Liver (tissue), 9 donors: Measurements from ENCODE around the gene STAMBPL1. TPM values are rescaled to one million over a fixed set of nuclear protein-coding genes. Genes with fewer than 3 reads are reported as not detected.

Source experiments
- DNase-seq: peaks from one replicate; pipeline ENCODE4 v3.0.0-alpha.2; 2017; ENCODE audit warnings: low spot score
- H3K27ac ChIP-seq, 2 donors: one replicate each; pipeline ENCODE4 v1.7.0; 2013; ENCODE audit warnings: inconsistent platforms in 2 of 2, low read length in 2 of 2, control low read depth in 1 of 2, low read depth in 1 of 2, mild to moderate bottlenecking in 1 of 2
- H3K27me3 ChIP-seq, 4 donors: one replicate each; pipeline versions ENCODE4 v1.6.1 to v1.7.0; 2013; ENCODE audit warnings: low read length in 3 of 4, inconsistent platforms in 1 of 4, mild to moderate bottlenecking in 1 of 4, moderate library complexity in 1 of 4; ENCODE audit not compliant: control insufficient read depth in 4 of 4, insufficient read depth in 4 of 4
- H3K36me3 ChIP-seq, 4 donors: one replicate each; pipeline versions ENCODE4 v1.6.1 to v1.7.0; 2013; ENCODE audit warnings: low read length in 3 of 4, mild to moderate bottlenecking in 3 of 4, low read depth in 1 of 4, moderate library complexity in 1 of 4; ENCODE audit not compliant: control insufficient read depth in 4 of 4, insufficient read depth in 3 of 4
- H3K4me1 ChIP-seq, 4 donors: one replicate each; pipeline versions ENCODE4 v1.6.1 to v1.7.0; 2013; ENCODE audit warnings: low read length in 3 of 4, mild to moderate bottlenecking in 3 of 4, moderate library complexity in 1 of 4; ENCODE audit not compliant: control insufficient read depth in 4 of 4, insufficient read depth in 4 of 4
- H3K4me3 ChIP-seq, 3 donors: one replicate each; pipeline versions ENCODE4 v1.6.1 to v1.7.0; 2013; ENCODE audit warnings: low read length in 3 of 3, control low read depth in 1 of 3, low read depth in 1 of 3, mild to moderate bottlenecking in 1 of 3
- H3K9ac ChIP-seq, 2 donors: one replicate each; pipeline ENCODE4 v1.7.0; 2013; ENCODE audit warnings: low read length in 2 of 2, mild to moderate bottlenecking in 2 of 2, moderate library complexity in 2 of 2, control low read depth in 1 of 2, low read depth in 1 of 2
- H3K9me3 ChIP-seq, 4 donors: one replicate each; pipeline versions ENCODE4 v1.6.1 to v1.7.0; 2013; ENCODE audit warnings: low read length in 3 of 4; ENCODE audit not compliant: control insufficient read depth in 4 of 4
- EGR1 ChIP-seq, 2 donors: IDR thresholded peaks; 2 replicates each; pipeline ENCODE4 v1.6.1; 2016 to 2018; ENCODE audit warnings: antibody characterized with exemption in 2 of 2, low read depth in 2 of 2
- FOXA1 ChIP-seq: IDR thresholded peaks from 2 replicates; pipeline ENCODE4 v1.6.1; 2016; ENCODE audit warnings: antibody characterized with exemption
- FOXA2 ChIP-seq: IDR thresholded peaks from 2 replicates; pipeline ENCODE4 v1.6.1; 2016; ENCODE audit warnings: antibody characterized with exemption
- GABPA ChIP-seq, 2 donors: IDR thresholded peaks in 1 of 2; conservative IDR thresholded peaks in 1 of 2; 2 replicates each; pipeline ENCODE4 v1.6.1; 2016; ENCODE audit warnings: antibody characterized with exemption in 2 of 2, mild to moderate bottlenecking in 1 of 2, moderate library complexity in 1 of 2
- HNF4A ChIP-seq, 2 donors: conservative IDR thresholded peaks; 2 replicates each; pipeline ENCODE4 v1.6.1; 2016; ENCODE audit warnings: antibody characterized with exemption in 2 of 2, mild to moderate bottlenecking in 2 of 2
- HNF4G ChIP-seq: IDR thresholded peaks from 2 replicates; pipeline ENCODE4 v1.6.1; 2016; ENCODE audit warnings: antibody characterized with exemption
- JUND ChIP-seq, 2 donors: IDR thresholded peaks; 2 replicates each; pipeline ENCODE4 v1.6.1; 2016; ENCODE audit warnings: antibody characterized with exemption in 2 of 2
- NR2F2 ChIP-seq: IDR thresholded peaks from 2 replicates; pipeline ENCODE4 v1.6.1; 2016; ENCODE audit warnings: antibody characterized with exemption
- RXRA ChIP-seq, 2 donors: IDR thresholded peaks; 2 replicates each; pipeline ENCODE4 v1.6.1; 2017 to 2018; ENCODE audit warnings: antibody characterized with exemption in 2 of 2, mild to moderate bottlenecking in 1 of 2
- SP1 ChIP-seq: IDR thresholded peaks from 2 replicates; pipeline ENCODE4 v1.6.1; 2018; ENCODE audit warnings: antibody characterized with exemption, mild to moderate bottlenecking
- TAF1 ChIP-seq: conservative IDR thresholded peaks from 2 replicates; pipeline ENCODE4 v1.6.1; 2016; ENCODE audit warnings: antibody characterized with exemption, mild to moderate bottlenecking
- YY1 ChIP-seq: IDR thresholded peaks from 2 replicates; pipeline ENCODE4 v1.6.1; 2016; ENCODE audit warnings: antibody characterized with exemption, mild to moderate bottlenecking
- WGBS: extraction: QIAGEN DNeasy Blood & Tissue Kit; methylation state at CpG from one replicate; pipeline ENCODE4 v1.1.7; 2013; 5-methylcytosine and 5-hydroxymethylcytosine counted together
- polyA plus RNA-seq, 2 donors: library from polyadenylated mRNA; stranded (reverse) in 1 of 2; unstranded in 1 of 2; fragments of 200-250 nt in 1 of 2; fragments of >200 nt in 1 of 2; fragmentation: Nextera tagmentation in 1 of 2; extraction: Ambion mirVana in 1 of 2; gene quantifications; one replicate each; pipeline versions ENCODE4 v1.2.1 to v1.2.3, GENCODE V29; 2013 to 2015
- total RNA-seq, 2 donors: library from RNA; depleted of rRNA; stranded (reverse); fragments of >200 nt; gene quantifications; one replicate each; pipeline ENCODE4 v1.2.3, GENCODE V29; 2014
- TF ChIP-seq, protein P1 (sequence below): IDR thresholded peaks from 2 replicates; pipeline ENCODE4 v1.6.1; 2016; ENCODE audit warnings: antibody characterized with exemption
- TF ChIP-seq, protein P2 (sequence below): IDR thresholded peaks from 2 replicates; pipeline ENCODE4 v1.6.1; 2016; ENCODE audit warnings: antibody characterized with exemption
- TF ChIP-seq, protein P3 (sequence below): IDR thresholded peaks from 2 replicates; pipeline ENCODE4 v1.6.1; 2016; ENCODE audit warnings: antibody characterized with exemption, mild to moderate bottlenecking
- donor health status: healthy.
- donor health status: healthy.
- donor health status: healthy.
- donor health status: healthy.
- donor health status: healthy.

Gene STAMBPL1
- total and polyA plus RNA-seq, 4 donors: 1.3 to 8.0 (median 3.7) TPM

DNA sequence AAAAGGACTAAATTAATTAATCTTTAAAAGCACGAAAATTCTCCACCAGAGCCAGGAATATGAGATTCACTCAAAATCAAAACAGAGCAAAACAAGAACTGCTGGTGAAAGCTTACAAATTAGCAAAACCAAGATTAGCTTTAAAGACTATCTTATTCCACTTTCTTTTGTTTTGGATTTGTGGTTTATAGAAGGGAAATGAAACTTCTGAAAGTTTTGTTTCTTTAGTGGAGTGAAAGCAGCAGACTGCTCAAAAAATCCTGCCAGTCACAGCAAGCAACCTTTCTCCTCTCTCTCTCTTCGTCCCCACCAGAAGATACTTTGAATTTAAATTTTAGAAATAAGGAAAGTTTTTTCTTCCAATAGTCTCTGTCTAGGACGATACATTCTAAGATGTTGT is 64.8 kb downstream of the STAMBPL1 start:
- no peaks in the 10 kb centered on the region for H3K9me3 ChIP-seq
- peaks cover 0 to 3% (median 0%) of the 10 kb centered on the region in 4 donors for H3K36me3 ChIP-seq
- 83% methylated on average over 3 of the region's 3 CpGs for WGBS
- no peaks in the 10 kb centered on the region for H3K27me3 ChIP-seq
- peaks cover 0 to 9% (median 8%) of the 10 kb centered on the region in 4 donors for H3K4me1 ChIP-seq
- TF ChIP-seq JUND (IDR thresholded peaks at IDR 0.05) (no peak), TAF1 (no peak)
- TF ChIP-seq, protein P1, sequence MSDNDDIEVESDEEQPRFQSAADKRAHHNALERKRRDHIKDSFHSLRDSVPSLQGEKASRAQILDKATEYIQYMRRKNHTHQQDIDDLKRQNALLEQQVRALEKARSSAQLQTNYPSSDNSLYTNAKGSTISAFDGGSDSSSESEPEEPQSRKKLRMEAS: no peak
- DNase-seq: no peak
- H3K9ac ChIP-seq: no peak overlapping the region
- no peak overlapping the region for H3K27ac ChIP-seq
- no peak overlapping the region for H3K4me3 ChIP-seq

DNA sequence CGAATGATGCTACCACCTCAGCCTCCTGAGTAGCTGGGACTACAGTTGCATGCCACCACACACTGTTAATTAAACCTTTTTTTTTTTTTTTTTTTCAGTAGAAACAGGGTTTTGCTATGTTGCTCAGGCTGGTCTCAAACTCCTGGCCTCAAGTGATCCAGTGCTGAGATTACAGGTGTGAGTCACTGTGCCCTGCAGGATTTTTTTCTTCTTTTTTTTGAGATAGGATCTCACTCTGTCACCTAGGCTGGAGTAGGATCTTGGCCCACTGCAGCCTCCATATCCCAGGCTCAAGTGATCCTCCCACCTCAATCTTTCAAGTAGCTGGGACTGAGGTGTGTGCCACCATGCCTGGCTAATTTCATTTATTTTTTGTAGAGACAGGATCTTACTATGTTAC is 66.2 kb downstream of the STAMBPL1 start:
- Histone ChIP-seq H3K27ac (no peak overlapping the region), H3K4me3 (no peak overlapping the region), H3K9ac (no peak overlapping the region), H3K36me3 (peaks cover 0 to 3% (median 0%) of the 10 kb centered on the region in 4 donors), H3K9me3 (no peaks in the 10 kb centered on the region), H3K4me1 (peaks cover 1 to 13% (median 10%) of the 10 kb centered on the region in 4 donors), H3K27me3 (no peaks in the 10 kb centered on the region)
- 92% methylated on average over 1 of the region's 1 CpG for WGBS
- no peak for DNase-seq
- TF ChIP-seq FOXA1 (no peak), GABPA (IDR thresholded peaks at IDR 0.05 in 1 of 2, conservative IDR thresholded peaks at IDR 0.05 in 1 of 2) (no peak), HNF4A (conservative IDR thresholded peaks at IDR 0.05) (no peak), FOXA2 (no peak), JUND (IDR thresholded peaks at IDR 0.05) (no peak)

DNA sequence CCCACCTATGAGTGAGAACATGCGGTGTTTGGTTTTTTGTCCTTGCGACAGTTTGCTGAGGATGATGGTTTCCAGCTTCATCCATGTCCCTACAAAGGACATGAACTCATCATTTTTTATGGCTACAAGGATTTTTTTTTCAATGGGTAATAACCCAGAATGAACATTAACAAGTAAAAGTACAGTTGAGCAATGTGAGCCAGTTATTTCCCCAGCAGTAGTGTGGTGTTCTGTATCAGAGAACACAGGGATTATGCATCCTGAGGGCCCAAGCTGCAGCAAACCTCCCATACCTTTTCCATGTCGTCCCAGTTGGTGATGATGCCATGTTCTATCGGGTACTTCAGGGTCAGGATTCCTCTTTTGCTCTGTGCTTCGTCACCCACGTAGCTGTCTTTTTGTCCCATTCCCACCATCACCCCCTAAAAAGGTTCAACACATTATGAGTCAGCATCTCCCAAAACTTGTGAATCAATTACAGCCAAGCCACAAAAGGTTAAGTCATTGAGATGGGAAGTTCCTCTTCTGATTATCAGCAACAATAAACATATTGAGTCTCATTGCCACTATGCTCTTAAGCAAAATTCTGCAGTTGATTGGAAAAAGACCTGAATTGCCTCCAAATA is 67.0 kb downstream of the STAMBPL1 start:
- TF ChIP-seq HNF4A (conservative IDR thresholded peaks at IDR 0.05) (no peak), RXRA (IDR thresholded peaks at IDR 0.05) (no peak), JUND (IDR thresholded peaks at IDR 0.05) (no peak), EGR1 (IDR thresholded peaks at IDR 0.05; ENCODE audit: low read depth in 2 of 2) (no peak), HNF4G (no peak), SP1 (no peak), GABPA (IDR thresholded peaks at IDR 0.05 in 1 of 2, conservative IDR thresholded peaks at IDR 0.05 in 1 of 2) (no peak), FOXA1 (no peak), FOXA2 (no peak), NR2F2 (no peak), YY1 (no peak), TAF1 (no peak)
- TF ChIP-seq, protein P2, sequence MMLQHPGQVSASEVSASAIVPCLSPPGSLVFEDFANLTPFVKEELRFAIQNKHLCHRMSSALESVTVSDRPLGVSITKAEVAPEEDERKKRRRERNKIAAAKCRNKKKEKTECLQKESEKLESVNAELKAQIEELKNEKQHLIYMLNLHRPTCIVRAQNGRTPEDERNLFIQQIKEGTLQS: no peak
- TF ChIP-seq, protein P3, sequence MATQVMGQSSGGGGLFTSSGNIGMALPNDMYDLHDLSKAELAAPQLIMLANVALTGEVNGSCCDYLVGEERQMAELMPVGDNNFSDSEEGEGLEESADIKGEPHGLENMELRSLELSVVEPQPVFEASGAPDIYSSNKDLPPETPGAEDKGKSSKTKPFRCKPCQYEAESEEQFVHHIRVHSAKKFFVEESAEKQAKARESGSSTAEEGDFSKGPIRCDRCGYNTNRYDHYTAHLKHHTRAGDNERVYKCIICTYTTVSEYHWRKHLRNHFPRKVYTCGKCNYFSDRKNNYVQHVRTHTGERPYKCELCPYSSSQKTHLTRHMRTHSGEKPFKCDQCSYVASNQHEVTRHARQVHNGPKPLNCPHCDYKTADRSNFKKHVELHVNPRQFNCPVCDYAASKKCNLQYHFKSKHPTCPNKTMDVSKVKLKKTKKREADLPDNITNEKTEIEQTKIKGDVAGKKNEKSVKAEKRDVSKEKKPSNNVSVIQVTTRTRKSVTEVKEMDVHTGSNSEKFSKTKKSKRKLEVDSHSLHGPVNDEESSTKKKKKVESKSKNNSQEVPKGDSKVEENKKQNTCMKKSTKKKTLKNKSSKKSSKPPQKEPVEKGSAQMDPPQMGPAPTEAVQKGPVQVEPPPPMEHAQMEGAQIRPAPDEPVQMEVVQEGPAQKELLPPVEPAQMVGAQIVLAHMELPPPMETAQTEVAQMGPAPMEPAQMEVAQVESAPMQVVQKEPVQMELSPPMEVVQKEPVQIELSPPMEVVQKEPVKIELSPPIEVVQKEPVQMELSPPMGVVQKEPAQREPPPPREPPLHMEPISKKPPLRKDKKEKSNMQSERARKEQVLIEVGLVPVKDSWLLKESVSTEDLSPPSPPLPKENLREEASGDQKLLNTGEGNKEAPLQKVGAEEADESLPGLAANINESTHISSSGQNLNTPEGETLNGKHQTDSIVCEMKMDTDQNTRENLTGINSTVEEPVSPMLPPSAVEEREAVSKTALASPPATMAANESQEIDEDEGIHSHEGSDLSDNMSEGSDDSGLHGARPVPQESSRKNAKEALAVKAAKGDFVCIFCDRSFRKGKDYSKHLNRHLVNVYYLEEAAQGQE: no peak
- no peak overlapping the region for H3K27ac ChIP-seq
- H3K36me3 ChIP-seq: peaks cover 0 to 3% (median 0%) of the 10 kb centered on the region in 4 donors
- H3K9me3 ChIP-seq: no peaks in the 10 kb centered on the region
- no peak overlapping the region for H3K4me3 ChIP-seq
- H3K9ac ChIP-seq: no peak overlapping the region
- no peak for DNase-seq
- WGBS: 93% methylated on average over 6 of the region's 6 CpGs
- peaks cover 1 to 20% (median 14%) of the 10 kb centered on the region in 4 donors for H3K4me1 ChIP-seq
- H3K27me3 ChIP-seq: no peaks in the 10 kb centered on the region
